ENCODE results near the gene YPEL2. TPM values are rescaled to one million over a fixed set of nuclear protein-coding genes. Genes with fewer than 3 reads are reported as not detected.
A peak's percentile ranks its signal among the peaks of the same experiment; 100 is the strongest.
"Not testable (repeated sequence)": the region's sequence is repeated elsewhere in the genome, so short reads cannot be mapped to it uniquely, and the experiment has no call there.

Gene YPEL2
- polyA plus RNA-seq (2012; ENCODE audit: insufficient read depth, insufficient read length): 2.6 TPM

- H3K4me3 ChIP-seq (ENCODE audit: low read length): peak within 1 kb of the TSS; percentile 65
- DNase-seq (ENCODE audit: low read depth, low spot score): peak; percentile 83
Observed at GRCh38 chr17:59331129-59331928, at the start of gene YPEL2. TSS of gene YPEL2 (plus strand) at chr17:59331655. CDS start at chr17:59353410, 21,755 bp downstream.

- H3K4me3 ChIP-seq (ENCODE audit: low read length): no peak overlapping the region
- DNase-seq (ENCODE audit: low read depth, low spot score): no peak
Observed at GRCh38 chr17:59284317-59284716, 47.1 kb upstream of the YPEL2 start.

GRCh38 chr17:59287452-59287851, 44.0 kb upstream of the YPEL2 start:
- H3K4me3 ChIP-seq (ENCODE audit: low read length): no peak overlapping the region
- DNase-seq (ENCODE audit: low read depth, low spot score): no peak

DNA sequence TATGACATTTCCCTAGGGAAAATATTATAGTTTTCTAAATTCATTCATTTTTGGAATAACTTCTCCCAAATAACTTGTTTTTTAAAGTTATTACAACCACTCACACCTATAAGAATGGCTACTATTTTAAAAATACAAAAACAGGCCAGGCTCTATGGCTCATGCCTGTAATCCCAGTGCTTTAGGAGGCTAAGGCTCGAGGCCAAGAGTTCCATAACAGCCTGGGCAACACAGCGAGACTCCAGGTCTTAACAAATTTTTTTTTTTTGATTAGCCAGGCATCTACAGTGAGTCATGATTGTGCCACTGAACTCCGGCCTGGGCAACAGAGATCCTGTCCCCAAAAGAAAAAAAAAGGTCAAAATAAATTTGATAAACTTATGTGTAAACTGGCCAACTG, 43.6 kb upstream of the YPEL2 start:
- DNase-seq (ENCODE audit: low read depth, low spot score): no peak

GRCh38 chr17:59289981-59290301, 41.5 kb upstream of the YPEL2 start:
- DNase-seq (ENCODE audit: low read depth, low spot score): no peak
- H3K4me3 ChIP-seq (ENCODE audit: low read length): no peak overlapping the region

More for the DNA sequence above, 43.6 kb upstream of the YPEL2 start:
- H3K4me3 ChIP-seq (ENCODE audit: low read length): no peak overlapping the region

GRCh38 chr17:59290302-59290998, 41.0 kb upstream of the YPEL2 start:
- H3K4me3 ChIP-seq (ENCODE audit: low read length); DNase-seq (ENCODE audit: low read depth, low spot score): not testable (repeated sequence)

- no peak overlapping the region for H3K4me3 ChIP-seq (ENCODE audit: low read length)
- no peak for DNase-seq (ENCODE audit: low read depth, low spot score)
Observed at GRCh38 chr17:59292174-59292523, 39.3 kb upstream of the YPEL2 start.

- no peak overlapping the region for H3K4me3 ChIP-seq (ENCODE audit: low read length)
- DNase-seq (ENCODE audit: low read depth, low spot score): no peak
Observed at GRCh38 chr17:59296190-59296589, 35.3 kb upstream of the YPEL2 start.

GRCh38 chr17:59298521-59298920, 32.9 kb upstream of the YPEL2 start:
- no peak for DNase-seq (ENCODE audit: low read depth, low spot score)
- no peak overlapping the region for H3K4me3 ChIP-seq (ENCODE audit: low read length)

- no peak for DNase-seq (ENCODE audit: low read depth, low spot score)
- no peak overlapping the region for H3K4me3 ChIP-seq (ENCODE audit: low read length)
Observed at GRCh38 chr17:59299400-59300092, 31.9 kb upstream of the YPEL2 start.

DNA sequence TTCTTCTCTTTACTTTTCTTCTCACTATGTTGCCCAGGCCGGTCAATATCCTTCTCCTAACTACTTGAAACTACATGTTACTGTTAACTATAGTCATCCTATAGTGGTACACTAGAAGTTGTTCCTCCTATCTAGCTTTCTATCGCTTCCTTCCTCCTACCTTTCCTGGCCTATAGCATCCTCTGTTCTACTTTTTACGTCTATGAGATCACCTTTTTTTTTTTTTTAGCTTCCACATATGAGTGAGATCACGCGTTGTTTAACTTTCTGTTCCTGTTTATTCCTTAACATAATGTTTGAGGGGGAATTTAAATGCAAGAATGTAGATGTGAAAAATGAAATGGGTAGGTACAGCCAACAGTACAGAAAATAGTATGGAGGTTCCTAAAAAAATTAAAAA, 30.5 kb upstream of the YPEL2 start:
- H3K4me3 ChIP-seq (ENCODE audit: low read length): no peak overlapping the region
- no peak for DNase-seq (ENCODE audit: low read depth, low spot score)

DNA sequence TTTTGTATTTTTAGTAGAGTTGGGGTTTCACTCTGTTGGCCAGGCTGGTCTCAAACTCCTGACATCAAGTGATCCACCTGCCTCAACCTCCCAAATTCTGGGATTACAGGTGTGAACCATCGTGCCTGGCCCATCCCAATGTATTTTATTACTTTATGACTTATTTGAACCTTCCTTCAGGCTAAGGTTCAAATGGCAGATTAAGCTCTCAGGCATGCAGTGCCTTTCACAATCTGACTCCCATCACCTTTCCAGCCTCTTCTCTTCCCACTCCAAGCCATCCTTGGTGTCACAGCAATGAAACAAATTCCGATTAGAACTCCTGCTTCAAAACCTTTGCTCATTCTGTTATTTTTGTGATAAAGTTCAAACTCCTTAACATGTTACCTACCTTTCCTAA, 26.6 kb upstream of the YPEL2 start:
- H3K4me3 ChIP-seq (ENCODE audit: low read length): no peak overlapping the region
- DNase-seq (ENCODE audit: low read depth, low spot score): no peak

DNA sequence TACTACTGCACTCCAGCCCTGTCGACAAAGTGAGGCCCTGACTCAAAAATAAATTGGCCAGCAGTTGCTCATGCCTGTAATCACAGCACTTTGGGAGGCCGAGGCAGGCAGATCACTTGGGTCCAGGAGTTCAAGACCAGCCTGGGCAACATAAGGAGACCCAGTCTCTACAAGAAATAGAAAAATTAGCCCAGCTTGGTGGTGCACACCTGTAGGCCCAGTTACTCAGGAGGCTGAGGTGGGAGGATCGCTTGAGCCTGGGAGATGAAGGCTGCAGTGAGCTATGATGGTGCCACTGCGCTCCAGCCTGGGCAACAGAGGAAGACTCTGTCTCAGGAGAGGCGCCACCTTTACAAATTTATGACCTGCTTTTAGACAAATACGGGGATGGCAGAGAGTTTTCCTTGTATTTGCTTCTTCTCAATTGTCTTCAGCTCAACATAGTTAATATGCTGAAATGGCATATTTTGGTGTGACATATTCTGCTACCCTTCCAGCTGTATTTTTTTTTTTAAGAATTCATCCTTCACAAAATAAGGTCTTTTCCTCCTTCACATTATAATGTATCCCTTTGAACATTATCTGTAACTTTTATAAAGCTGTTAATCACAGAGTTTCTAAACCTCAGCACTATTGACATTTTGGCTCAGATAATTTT, 21.1 kb upstream of the YPEL2 start:
- no peak overlapping the region for H3K4me3 ChIP-seq (ENCODE audit: low read length)
- no peak for DNase-seq (ENCODE audit: low read depth, low spot score)

DNA sequence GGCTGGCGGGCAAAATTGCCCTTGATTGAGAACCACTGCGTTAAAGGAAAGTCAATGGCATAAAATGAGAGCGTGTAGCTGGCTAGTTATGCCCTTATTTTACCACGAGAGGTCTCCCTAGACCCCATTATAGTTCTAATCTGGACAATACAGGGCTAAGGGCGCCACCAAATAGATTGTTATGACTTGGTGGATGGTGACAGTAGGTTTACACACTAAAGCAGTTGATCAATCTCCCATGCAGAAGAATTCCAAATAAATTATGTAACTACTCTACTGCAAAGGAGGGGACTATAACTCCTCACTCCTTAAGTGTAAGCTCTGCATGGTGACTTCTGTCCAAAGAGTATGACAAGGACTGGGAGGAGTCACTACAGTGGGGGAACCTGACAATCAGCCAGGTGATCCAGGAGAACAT, 20.4 kb upstream of the YPEL2 start:
- DNase-seq (ENCODE audit: low read depth, low spot score): peak; percentile 54

GRCh38 chr17:59311521-59311920, 19.9 kb upstream of the YPEL2 start:
- not testable (repeated sequence) for H3K4me3 ChIP-seq (ENCODE audit: low read length); DNase-seq (ENCODE audit: low read depth, low spot score)

More for the DNA sequence above, 20.4 kb upstream of the YPEL2 start:
- no peak overlapping the region for H3K4me3 ChIP-seq (ENCODE audit: low read length)

DNA sequence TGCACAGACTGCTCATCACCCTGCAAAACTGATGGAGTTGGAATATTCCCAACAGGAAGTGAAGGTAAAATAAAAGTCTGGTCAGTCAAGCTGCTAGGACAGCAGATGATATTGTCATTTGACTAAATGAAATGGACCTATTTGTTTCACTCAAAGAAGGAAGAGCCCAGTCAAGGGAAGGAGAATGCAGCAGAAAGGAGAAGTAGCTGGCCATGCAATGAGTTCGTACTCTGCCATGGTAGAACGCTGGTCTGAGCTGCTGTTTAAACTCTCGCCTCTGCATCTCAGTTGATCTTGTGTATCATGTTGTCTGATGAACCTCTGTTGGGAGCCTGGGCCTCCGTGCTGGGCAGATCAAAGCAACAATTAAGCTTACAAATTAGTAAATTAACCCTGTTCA, 15.6 kb upstream of the YPEL2 start:
- no peak overlapping the region for H3K4me3 ChIP-seq (ENCODE audit: low read length)
- DNase-seq (ENCODE audit: low read depth, low spot score): no peak

- no peak overlapping the region for H3K4me3 ChIP-seq (ENCODE audit: low read length)
- no peak for DNase-seq (ENCODE audit: low read depth, low spot score)
Observed at GRCh38 chr17:59327121-59327980, 4.1 kb upstream of the YPEL2 start.

DNA sequence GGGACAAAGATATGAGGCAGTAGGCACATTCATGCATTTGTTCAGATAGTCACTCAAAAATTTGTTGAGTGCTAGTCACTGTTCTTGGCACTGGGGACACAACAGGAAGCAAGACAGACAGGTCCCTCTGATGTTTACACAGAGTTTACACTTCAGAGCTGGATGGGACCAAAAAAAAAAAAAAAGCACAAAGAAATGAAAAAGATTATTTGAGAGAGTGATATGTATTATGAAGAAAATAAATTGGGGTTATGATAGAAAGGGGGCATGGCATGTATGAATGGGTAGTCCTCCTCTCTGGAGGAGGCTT, 3.5 kb upstream of the YPEL2 start:
- DNase-seq (ENCODE audit: low read depth, low spot score): no peak
- no peak overlapping the region for H3K4me3 ChIP-seq (ENCODE audit: low read length)

DNA sequence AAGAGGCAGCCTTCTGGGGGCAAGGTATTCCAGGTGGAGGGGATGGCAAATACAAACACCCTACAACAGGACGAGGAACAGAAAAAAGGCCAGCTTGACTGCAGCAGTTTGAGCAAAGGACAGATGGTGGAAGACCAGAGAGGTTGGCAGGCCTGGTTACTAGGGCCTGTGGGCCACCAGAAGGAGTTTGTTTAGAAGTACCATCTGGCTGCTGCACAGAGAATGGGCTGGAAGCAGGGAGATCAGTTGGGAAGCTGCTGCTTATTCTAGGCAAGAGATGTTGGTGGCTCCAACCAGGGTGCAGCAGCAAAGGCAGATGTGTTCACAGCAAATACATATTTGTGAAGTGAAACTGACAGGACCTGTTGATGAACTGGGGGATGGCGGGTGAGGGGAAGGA, 2.9 kb upstream of the YPEL2 start:
- DNase-seq (ENCODE audit: low read depth, low spot score): no peak
- no peak overlapping the region for H3K4me3 ChIP-seq (ENCODE audit: low read length)
